Measurements from ENCODE around the gene IFIH1. TPM values are rescaled to one million over a fixed set of nuclear protein-coding genes. Genes with fewer than 3 reads are reported as not detected.

The IFIH1 gene
- total and polyA plus RNA-seq, 9 of the 15 experiments (the other 6 are each of a cell fraction or from before 2014, with no cell fraction given): 0.15 to 1.2 (median 0.60) TPM; not detected in 1

GRCh38 chr2:162221064-162221463 lies 97.4 kb downstream of the IFIH1 start:
- no peak overlapping the region for H3K4me3 ChIP-seq
- no peak overlapping the region for H3K27ac ChIP-seq (ENCODE audit: extremely low read depth, low read depth, low read length)
- H3K9ac ChIP-seq (ENCODE audit: insufficient read depth in 1 of 2, low read depth in 2 of 2, low read length in 2 of 2): no peak overlapping the region
- no peaks in the 10 kb centered on the region for H3K27me3 ChIP-seq (ENCODE audit: control insufficient read depth in 2 of 2, insufficient read depth in 2 of 2, low read length in 2 of 2)
- no peaks in the 10 kb centered on the region for H3K9me1 ChIP-seq (ENCODE audit: control insufficient read depth, insufficient read depth, low read length)
- FAIRE-seq (peak; percentile 75), DNase-seq (ENCODE audit: extremely low read depth in 1 of 4, low spot score in 3 of 4) (peak; percentile 35 to 62 (median 52)), ATAC-seq (peak; percentile 70; the same call in 2 of the 3 replicates)
- POLR2A ChIA-PET: no interaction called here
- H3K4me2 ChIP-seq (ENCODE audit: insufficient read depth, low read length): no peak overlapping the region
- no peaks in the 10 kb centered on the region for H3K4me1 ChIP-seq (replicated peaks in 1 of 2; ENCODE audit: control insufficient read depth in 2 of 2, insufficient read depth in 2 of 2, low read length in 2 of 2)
- no peaks in the 10 kb centered on the region for H3K36me3 ChIP-seq (ENCODE audit: control insufficient read depth, insufficient read depth, low read length)
- WGBS (ENCODE audit: insufficient coverage, low coverage, missing lambda C conversion rate): 0% methylated on average over 11 of the region's 11 CpGs
- H3K9me3 ChIP-seq (replicated peaks; ENCODE audit: control insufficient read depth, insufficient read depth, low read depth, low read length): no peaks in the 10 kb centered on the region; the same call in 1 of the 2 replicates
- no peaks in the 10 kb centered on the region for H4K20me1 ChIP-seq (replicated peaks; ENCODE audit: control insufficient read depth, insufficient read depth, low read length)
- BruUV-seq (replicated peaks): no TSS peak
- in situ Hi-C loops (cut with MboI) (no loop called here), intact Hi-C loops (cut with micrococcal nuclease) (loop anchor here (2.0 kb wide), 1 partner anchor 78 kb away; no protein-coding TSS in a partner anchor)
- CTCF ChIA-PET (ENCODE audit: low intra/inter-chr PET ratio): interaction anchor here (0.7 to 2.3 kb wide), 4 partner anchors 77 to 278 kb away, joined by 3 to 7 read pairs (median 4); no protein-coding TSS in a partner anchor
- H2AFZ ChIP-seq (ENCODE audit: low read depth, low read length): no peak overlapping the region
- no peaks in the 10 kb centered on the region for H3K79me2 ChIP-seq (ENCODE audit: control insufficient read depth, insufficient read depth, low read length)
- TF ChIP-seq REST (IDR thresholded peaks at IDR 0.05; ENCODE audit: borderline replicate concordance): peak; percentile 24; the same call in 1 of the 2 replicates
- TF ChIP-seq REST (CRISPR knock-in tag; IDR thresholded peaks at IDR 0.05; ENCODE audit: low read depth): no peak
- TF ChIP-seq, protein P1, sequence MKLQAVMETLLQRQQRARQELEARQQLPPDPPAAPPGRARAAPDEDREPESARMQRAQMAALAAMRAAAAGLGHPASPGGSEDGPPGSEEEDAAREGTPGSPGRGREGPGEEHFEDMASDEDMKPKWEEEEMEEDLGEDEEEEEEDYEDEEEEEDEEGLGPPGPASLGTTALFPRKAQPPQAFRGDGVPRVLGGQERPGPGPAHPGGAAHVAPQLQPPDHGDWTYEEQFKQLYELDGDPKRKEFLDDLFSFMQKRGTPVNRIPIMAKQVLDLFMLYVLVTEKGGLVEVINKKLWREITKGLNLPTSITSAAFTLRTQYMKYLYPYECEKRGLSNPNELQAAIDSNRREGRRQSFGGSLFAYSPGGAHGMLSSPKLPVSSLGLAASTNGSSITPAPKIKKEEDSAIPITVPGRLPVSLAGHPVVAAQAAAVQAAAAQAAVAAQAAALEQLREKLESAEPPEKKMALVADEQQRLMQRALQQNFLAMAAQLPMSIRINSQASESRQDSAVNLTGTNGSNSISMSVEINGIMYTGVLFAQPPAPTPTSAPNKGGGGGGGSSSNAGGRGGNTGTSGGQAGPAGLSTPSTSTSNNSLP (IDR thresholded peaks at IDR 0.05; ENCODE audit: borderline replicate concordance, low read depth, low read length): no peak
- TF ChIP-seq ZKSCAN1 (IDR thresholded peaks at IDR 0.05; ENCODE audit: low read depth, low read length): no peak
- TF ChIP-seq MEF2D (tag; conservative IDR thresholded peaks at IDR 0.05; ENCODE audit: low read depth): no peak
- TF ChIP-seq ZNF124 (CRISPR knock-in tag; IDR thresholded peaks at IDR 0.05): no peak
- TF ChIP-seq, protein P2, sequence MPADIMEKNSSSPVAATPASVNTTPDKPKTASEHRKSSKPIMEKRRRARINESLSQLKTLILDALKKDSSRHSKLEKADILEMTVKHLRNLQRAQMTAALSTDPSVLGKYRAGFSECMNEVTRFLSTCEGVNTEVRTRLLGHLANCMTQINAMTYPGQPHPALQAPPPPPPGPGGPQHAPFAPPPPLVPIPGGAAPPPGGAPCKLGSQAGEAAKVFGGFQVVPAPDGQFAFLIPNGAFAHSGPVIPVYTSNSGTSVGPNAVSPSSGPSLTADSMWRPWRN (IDR thresholded peaks at IDR 0.05; ENCODE audit: low read depth): no peak
- TF ChIP-seq ZNF780A (CRISPR knock-in tag; IDR thresholded peaks at IDR 0.05): no peak
- no peak for TF ChIP-seq ASH1L (IDR thresholded peaks at IDR 0.05; ENCODE audit: borderline replicate concordance, low read depth, partially characterized antibody)
- peak; percentile 59 to 71 (median 62) for TF ChIP-seq CTCF (IDR thresholded peaks at IDR 0.05 in 2 of 3, conservative IDR thresholded peaks at IDR 0.05 in 1 of 3; ENCODE audit: insufficient read depth in 2 of 3, low read depth in 1 of 3, low read length in 3 of 3)

Measured in K562 (cell line).